Measurements from ENCODE around the gene SYN1. TPM values are rescaled to one million over a fixed set of nuclear protein-coding genes. Genes with fewer than 3 reads are reported as not detected.

SYN1 gene
- total RNA-seq, 4 donors from 2014 or later, result 0.19 to 0.33 TPM; not detected in 2

DNA sequence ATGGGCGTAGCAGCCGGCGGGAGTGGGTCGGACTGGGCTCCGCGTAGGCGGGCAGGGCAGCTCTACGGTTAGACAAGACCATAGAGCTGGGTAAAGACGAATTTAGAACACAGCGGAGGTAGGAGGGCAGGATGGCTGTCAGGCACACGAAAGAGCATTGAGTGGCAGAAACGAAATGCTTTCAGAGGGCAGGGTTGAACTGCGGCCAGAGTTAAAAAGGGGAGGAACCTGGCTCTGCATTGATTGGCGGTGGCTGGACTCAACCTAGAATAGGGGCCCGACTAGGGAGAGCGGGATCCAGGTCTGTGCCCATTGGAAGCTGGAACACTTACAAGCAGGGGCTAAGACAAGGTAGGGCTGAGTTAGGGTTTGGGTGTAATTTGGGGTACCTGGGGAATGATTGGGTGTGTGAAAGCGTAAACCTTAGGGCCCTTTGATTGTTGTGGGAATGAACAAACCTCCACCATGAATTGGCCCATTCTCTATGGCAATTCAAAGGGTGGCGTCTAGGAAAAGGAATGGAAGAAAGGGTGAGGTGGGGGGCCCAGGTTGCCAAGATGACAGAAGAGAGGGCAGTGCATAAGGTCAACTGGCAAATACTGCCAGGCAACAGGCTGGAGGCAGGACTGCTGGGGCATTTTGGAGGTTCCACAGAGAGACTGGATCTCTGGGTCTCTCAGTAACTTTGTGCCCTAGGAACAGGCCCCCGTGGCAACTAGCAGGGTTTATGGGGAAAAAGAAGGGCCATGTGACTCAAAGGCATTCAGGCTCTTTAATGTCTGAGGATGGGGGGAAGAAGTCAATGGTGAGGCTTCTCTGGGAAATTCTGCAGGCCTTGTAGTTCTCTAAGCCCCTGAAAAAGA is 31.6 kb upstream of the SYN1 start:
- TF ChIP-seq CTCF (IDR thresholded peaks at IDR 0.05; ENCODE audit: low read depth), result no peak

DNA sequence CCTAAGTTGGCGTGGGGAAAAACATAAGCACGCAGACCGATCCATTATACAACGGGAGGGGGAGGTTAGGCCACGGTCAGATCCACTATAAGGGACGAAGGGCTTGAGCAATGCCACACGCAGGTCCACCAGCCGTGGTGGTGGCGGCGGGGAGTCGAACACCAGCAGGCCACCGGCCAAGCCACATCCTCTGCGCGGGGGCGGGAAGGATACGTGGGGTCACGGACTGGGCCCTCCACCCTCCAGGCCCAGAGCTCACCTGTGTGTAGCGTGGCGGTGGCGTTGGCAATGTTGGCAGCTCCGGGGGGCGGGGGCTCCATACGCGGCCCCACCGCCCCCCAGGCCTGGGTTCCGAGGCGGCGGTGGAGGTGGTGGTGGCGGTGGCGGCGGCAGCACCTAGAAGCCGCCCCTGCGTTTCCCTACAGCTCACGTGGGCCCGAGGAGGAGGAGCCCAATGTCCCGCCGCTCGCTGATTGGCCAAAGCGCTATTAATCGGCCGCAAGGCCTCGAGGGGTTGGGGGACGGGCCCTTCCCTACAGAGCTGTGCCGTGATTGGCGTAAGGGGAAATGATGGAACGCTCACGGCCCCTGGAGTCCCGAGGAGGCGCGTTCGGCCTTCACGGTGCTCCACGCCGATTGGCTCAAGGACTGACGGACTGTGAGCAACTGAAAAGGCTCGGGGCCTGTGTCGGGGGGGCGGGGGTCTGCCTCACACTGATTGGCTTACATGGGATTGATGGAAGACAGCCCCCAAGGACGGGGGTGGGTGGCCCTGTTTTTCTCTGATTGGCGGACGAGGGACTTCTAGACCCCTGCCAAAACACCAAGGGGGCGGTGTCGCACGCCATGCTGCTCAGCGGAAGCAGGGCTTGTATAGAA is 30.7 kb upstream of the SYN1 start, which contains the start of gene ELK1:
Gene ELK1 (minus strand): TSS at position 400 of the 879 bp plus-strand sequence. CDS start 9,122 bp downstream, outside the sequence.
- TF ChIP-seq CTCF (IDR thresholded peaks at IDR 0.05; ENCODE audit: low read depth), result no peak

DNA sequence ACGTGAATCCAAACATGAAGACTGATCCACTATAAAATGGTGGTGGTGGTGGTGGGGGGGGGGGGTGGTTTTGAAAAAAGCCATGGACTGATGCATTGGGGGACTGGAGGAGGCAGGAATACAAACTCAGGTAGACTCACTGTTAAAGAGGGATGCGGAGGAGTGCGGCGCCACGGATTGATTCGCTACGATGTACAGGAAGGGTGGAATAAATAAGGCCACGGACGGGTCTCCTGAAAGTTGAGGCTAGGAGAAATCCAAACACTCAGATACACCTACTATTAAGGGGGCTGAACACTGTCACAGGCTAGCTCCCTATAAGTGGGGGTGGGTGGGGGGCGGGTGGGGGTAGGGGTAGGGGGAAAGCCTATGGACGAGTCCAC is 30.1 kb upstream of the SYN1 start:
- no peak for TF ChIP-seq CTCF (IDR thresholded peaks at IDR 0.05; ENCODE audit: low read depth)

GRCh38 chrX:47649271-47649670 is 29.6 kb upstream of the SYN1 start:
- no peak for TF ChIP-seq CTCF (IDR thresholded peaks at IDR 0.05; ENCODE audit: low read depth)

DNA sequence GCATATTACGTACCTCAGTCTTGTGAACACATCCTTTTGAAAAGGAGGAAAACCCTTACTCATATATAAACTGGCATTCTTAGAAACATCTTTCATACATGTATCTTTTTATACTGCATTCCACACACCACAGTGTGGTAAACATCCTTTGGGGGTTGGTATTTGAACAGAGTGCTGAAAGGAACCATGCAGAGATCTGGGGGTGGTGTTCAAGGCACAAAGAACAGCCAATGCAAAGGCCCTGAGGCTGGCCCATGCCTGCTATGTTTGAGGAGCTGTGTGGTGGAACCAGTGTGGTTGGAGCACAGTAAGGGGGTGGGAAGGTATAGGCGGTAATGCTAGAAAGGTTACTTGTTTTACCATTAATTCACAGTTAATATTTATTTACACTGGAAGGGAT is 28.7 kb upstream of the SYN1 start:
- no peak for TF ChIP-seq CTCF (IDR thresholded peaks at IDR 0.05; ENCODE audit: low read depth)

GRCh38 chrX:47646636-47647035 is 27.0 kb upstream of the SYN1 start:
- TF ChIP-seq CTCF (IDR thresholded peaks at IDR 0.05; ENCODE audit: low read depth), result no peak

DNA sequence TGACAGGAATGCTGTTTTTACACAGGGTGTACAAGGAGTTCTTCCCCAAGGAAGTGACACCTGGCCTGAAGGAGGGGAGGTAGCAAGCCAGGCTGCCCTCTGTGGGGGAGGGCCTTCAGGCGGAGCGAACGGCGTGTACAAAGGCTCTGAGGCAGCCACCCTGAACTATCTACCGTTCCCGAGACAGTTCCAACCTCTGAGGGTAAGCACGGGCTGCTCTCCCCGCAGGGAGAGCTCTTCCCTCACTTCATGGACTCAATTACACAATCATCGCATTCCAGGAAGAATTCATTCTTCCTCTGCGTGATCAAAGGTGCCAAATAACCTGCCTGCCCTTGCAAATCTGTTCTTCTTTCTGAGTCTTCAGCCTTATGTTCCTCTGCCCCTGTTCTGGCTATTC is 25.9 kb upstream of the SYN1 start:
- TF ChIP-seq CTCF (IDR thresholded peaks at IDR 0.05; ENCODE audit: low read depth), result no peak

Data from subcutaneous adipose tissue (tissue), 4 donors.